ENCODE results near the gene PPIL1.

The PPIL1 gene

DNA sequence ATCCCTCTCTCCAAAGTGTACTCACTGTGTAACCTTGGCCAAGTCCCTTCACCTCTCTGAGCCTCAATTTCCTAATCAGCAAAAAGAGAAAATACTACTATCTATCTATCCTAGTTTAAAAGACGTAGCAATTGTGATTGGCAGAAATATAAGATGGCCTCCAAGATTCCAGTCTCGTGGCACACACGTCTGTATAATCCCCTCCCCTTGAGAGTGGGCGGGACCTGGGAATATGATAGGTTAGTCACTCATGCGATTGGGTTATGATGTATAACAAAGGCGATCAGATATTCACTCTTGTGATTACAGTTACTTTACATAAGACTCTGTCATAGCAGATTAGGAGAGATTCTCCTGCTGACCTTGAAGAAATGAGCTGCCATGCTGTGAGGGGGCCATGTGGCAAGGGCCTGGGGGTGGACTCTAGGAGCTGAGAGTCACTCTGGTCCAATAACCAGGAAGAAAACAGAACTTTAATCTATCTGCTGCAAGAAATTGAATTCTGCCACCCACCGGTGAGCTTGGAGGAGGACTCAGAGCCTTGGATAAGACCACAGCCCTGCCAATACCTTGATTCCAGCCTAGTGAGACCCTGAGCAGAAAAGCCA is 41.3 kb downstream of the PPIL1 start:
- no peak for DNase-seq

DNA sequence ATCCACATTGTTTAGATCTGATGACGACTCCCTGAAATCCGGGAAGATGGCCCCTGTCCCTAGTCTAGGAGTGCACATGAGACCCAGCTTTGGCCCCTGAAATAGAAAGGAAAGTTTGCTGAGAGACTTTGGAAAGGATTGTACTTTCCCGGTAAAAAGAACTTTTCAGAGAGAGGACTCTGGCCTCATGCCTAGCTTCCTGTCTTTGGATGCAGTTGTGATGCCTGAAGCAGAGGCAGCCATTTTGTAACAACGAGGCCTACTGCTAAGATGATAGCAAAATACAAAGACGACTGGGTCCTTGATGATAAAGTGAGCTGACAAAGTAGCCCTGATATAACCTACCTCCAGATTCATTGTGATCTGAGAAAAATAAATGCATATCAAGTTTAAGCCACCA is 42.3 kb downstream of the PPIL1 start:
- DNase-seq = no peak

DNA sequence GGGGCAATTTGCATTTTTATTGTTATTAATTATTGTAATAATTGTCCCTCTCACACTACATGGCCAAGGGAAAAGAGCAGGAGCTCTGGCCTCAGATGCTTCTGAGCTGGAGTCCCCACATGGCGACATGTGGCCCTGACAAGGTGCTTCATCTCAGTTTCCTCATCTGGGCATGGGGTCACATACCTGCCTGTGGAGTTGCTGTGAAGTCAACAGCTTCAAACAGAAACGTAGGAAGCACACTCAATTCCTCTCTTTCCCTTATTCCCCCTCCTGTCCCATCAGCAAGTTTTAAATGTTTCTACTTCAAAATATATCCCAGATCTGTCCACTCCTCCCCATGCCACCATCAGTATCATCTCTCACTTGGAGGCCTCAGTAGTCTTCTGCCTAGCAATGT is 44.0 kb downstream of the PPIL1 start:
- no peak for DNase-seq

- no peak for DNase-seq
Measured at GRCh38 chr6:36829919-36830544, 44.6 kb downstream of the PPIL1 start.

- no peak for DNase-seq
Measured at GRCh38 chr6:36827261-36828079, 47.1 kb downstream of the PPIL1 start.

- no peak for DNase-seq
Measured at GRCh38 chr6:36826520-36827227, 47.9 kb downstream of the PPIL1 start.

- DNase-seq = no peak
Measured at GRCh38 chr6:36825994-36826393, 48.6 kb downstream of the PPIL1 start.

- DNase-seq = no peak
Measured at GRCh38 chr6:36825452-36825851, 49.2 kb downstream of the PPIL1 start.

GRCh38 chr6:36824253-36824652 is 50.4 kb downstream of the PPIL1 start:
- no peak for DNase-seq

- no peak for DNase-seq
Measured at GRCh38 chr6:36823421-36824096, 51.0 kb downstream of the PPIL1 start.

- DNase-seq = no peak
Measured at GRCh38 chr6:36822506-36823269, 51.9 kb downstream of the PPIL1 start.

- DNase-seq = no peak
Measured at GRCh38 chr6:36821581-36822335, 52.8 kb downstream of the PPIL1 start.

DNA sequence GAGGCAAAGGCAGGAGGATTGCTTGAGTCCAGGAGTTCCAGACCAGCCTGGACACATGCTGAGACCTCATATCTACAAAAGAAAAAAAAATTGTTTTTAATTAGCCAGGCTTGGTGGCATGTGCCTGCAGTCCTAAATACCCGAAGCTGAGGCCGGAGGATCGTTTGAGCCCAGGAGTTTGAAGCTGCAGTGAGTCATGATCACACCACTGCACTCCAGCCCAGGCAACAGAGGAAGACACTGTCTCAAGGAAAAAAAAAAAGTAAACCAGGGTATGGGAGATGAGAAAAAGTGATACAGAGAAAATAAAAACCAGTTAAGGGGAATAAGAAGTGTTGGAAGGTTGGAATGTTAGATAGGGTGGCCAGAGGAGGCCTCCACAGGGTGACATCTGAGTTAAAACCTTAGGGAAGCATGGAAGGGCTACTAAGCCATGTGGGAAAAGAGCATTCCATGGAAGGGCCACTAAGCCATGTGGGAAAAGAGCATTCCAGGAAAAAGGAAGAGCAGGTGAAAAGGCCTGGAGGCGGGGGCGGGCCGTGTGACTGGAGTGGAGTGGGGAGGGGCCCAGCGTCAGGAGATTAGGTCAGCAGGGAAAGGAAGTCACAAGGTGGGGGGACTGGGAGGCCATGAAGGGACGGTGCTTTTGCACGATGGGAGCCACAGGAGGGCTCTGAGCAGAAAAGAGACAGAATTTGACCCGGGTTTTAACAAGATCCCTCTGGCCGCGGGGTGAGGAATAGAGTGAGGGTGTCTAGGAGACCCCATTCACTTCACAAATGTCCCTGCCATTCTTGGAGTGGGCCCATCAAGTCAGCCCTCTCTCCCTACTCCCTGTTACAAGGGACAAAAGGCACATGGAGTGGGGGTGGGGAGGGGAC is 53.7 kb downstream of the PPIL1 start:
- no peak for DNase-seq

DNA sequence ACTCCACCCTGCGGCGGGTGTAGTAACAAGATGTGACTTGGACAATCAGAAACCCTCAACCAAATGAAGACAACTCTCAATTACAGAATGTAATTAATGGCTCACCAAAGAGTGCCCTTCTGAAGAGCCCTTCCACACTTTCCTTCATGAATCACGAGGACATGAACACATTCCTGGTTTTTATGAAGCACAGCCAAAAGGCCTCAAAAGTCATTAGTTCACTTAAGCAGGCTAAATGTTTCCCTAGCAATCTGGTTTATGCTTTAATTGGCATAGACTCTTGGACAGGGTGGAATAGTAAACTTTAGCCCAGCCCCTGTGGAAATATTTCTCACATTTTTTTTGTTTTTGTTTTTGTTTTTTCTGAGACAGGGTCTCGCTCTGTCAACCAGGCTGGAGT is 55.8 kb downstream of the PPIL1 start:
- DNase-seq = no peak

- DNase-seq = no peak
Measured at GRCh38 chr6:36817847-36818246, 56.8 kb downstream of the PPIL1 start.

GRCh38 chr6:36817176-36817817 is 57.3 kb downstream of the PPIL1 start:
- DNase-seq = no peak

- no peak for DNase-seq
Measured at GRCh38 chr6:36815962-36816735, 58.5 kb downstream of the PPIL1 start.

- no peak for DNase-seq
Measured at GRCh38 chr6:36814249-36814648, 60.4 kb downstream of the PPIL1 start.

- DNase-seq = no peak
Measured at GRCh38 chr6:36813526-36813925, 61.1 kb downstream of the PPIL1 start.

Measured in SHP77 (cell line).